GM12892 (cell line): Measurements from ENCODE around the gene MED8.

Experiments
- DNase-seq: peaks from one replicate; pipeline ENCODE4 v3.0.0; 2011; ENCODE audit not compliant: insufficient read length
- FAIRE-seq: peaks from 2 replicates; lab custom pipeline; 2011; peaks lifted over from hg19 to GRCh38; lab: Jason Lieb, UNC
- POLR2A ChIP-seq: IDR thresholded peaks from 2 replicates; pipeline ENCODE4 v1.6.1; 2011; ENCODE audit warnings: low read depth, low read length, control low read depth
- POLR2AphosphoS5 ChIP-seq: IDR thresholded peaks from 2 replicates; pipeline ENCODE4 v1.6.1; 2011; ENCODE audit warnings: low read depth, low read length, control low read depth
- TAF1 ChIP-seq: IDR thresholded peaks from 2 replicates; pipeline ENCODE4 v1.6.1; 2011; ENCODE audit warnings: low read depth, mild to moderate bottlenecking, control low read depth, low read length, borderline replicate concordance

The MED8 gene

DNA sequence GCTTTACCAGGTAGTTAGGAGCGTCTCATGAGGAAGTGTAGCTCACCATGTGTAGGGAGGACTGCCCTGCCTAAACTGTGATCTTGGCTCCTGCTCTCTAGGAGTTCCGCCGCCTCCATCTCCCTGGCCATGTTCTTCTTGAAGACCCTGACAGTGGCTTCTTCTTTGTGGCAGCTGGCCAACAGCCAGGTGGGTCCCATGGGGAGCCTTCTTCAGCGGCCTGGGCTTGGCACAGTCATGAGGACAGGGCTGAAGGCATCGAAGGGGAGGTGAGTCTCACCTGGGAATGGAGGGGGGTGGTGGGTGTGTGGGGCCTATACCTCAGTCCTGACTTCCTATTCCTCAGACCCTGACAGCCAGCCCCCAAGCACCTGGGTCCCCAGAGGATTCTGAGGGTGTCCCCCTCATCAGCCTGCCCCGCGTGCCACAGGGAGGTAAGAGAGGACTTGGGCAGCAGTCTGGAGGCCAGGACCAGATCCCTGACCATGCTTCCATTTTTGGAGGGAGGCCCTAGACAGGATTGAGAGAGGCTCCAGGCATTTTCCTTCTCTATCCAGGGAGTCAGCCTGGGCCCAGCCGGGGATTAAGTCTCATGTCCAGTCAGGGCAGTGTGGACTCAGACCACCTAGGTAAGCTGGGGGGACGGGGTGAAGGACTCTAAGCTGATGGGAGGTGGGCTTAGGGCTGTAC, 42.7 kb upstream of the MED8 start:
- DNase-seq (no peak), FAIRE-seq (no peak)
- TF ChIP-seq TAF1 (no peak), POLR2AphosphoS5 (no peak), POLR2A (no peak)

GRCh38 chr1:43431676-43432075, 42.1 kb upstream of the MED8 start:
- FAIRE-seq (no peak), DNase-seq (no peak)
- TF ChIP-seq TAF1 (no peak), POLR2A (no peak), POLR2AphosphoS5 (no peak)

DNA sequence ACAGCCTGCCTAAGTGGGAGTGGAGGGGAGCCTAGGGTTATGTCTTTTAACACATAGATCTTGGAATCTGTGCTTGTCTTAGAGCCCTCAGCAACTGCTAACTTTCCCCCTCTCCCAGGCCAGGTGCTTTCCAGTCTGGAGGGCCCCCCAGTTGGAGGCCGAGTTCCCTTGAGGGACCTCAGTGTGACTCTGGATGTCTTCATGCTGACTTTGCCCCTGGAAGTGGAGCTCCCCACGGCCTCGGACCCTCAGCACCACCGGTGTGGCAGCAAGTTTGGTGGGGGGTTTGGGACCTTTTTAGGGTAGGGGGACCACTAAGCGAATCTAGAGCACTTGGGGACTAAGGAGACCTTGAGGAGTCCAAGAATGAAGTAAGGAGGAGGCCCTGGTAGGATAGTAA, 41.2 kb upstream of the MED8 start:
- DNase-seq (no peak), FAIRE-seq (no peak)
- TF ChIP-seq POLR2A = no peak

DNA sequence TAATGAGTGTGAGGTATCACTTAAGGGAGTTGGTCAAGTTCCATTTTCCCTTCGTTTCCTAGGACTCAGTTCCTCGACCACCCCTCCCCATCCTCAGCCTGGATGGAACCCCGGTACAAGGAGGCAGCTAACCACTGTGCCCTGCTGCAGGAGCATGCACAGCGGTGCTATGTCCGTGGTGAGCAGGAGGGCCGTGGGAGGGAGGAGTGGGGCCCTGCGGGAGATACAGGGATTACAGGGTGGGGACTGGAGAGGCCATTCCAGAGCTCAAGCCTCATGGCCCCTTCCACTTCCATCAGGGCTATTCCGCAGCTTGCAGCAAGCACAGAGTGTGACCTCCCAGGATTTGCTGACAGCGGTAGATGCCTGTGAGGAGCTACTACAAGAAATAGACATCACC, 38.3 kb upstream of the MED8 start:
- no peak for DNase-seq
- FAIRE-seq = no peak
- TF ChIP-seq TAF1 (no peak), POLR2AphosphoS5 (no peak), POLR2A (no peak)

- no peak for DNase-seq
- FAIRE-seq = no peak
- no peak for TF ChIP-seq TAF1
- no peak for TF ChIP-seq POLR2AphosphoS5
- TF ChIP-seq POLR2A = no peak
Measured at GRCh38 chr1:43427524-43427923, 37.9 kb upstream of the MED8 start.

GRCh38 chr1:43426221-43426620, 36.6 kb upstream of the MED8 start:
- no peak for DNase-seq
- no peak for FAIRE-seq
- TF ChIP-seq TAF1 = no peak
- TF ChIP-seq POLR2AphosphoS5 = no peak
- no peak for TF ChIP-seq POLR2A

- no peak for FAIRE-seq
- DNase-seq = no peak
- no peak for TF ChIP-seq POLR2AphosphoS5
- no peak for TF ChIP-seq POLR2A
- TF ChIP-seq TAF1 = no peak
Measured at GRCh38 chr1:43425045-43425444, 35.4 kb upstream of the MED8 start.

- no peak for DNase-seq
- no peak for FAIRE-seq
- no peak for TF ChIP-seq TAF1
- TF ChIP-seq POLR2A = no peak
- TF ChIP-seq POLR2AphosphoS5 = no peak
Measured at GRCh38 chr1:43423672-43424550, 34.3 kb upstream of the MED8 start.

GRCh38 chr1:43422995-43423671, 33.5 kb upstream of the MED8 start:
- FAIRE-seq (no peak), DNase-seq (no peak)
- TF ChIP-seq POLR2A (no peak), POLR2AphosphoS5 (no peak), TAF1 (no peak)

- DNase-seq (no peak), FAIRE-seq (no peak)
- TF ChIP-seq TAF1 (no peak), POLR2A (no peak), POLR2AphosphoS5 (no peak)
Measured at GRCh38 chr1:43421976-43422750, 32.6 kb upstream of the MED8 start.

DNA sequence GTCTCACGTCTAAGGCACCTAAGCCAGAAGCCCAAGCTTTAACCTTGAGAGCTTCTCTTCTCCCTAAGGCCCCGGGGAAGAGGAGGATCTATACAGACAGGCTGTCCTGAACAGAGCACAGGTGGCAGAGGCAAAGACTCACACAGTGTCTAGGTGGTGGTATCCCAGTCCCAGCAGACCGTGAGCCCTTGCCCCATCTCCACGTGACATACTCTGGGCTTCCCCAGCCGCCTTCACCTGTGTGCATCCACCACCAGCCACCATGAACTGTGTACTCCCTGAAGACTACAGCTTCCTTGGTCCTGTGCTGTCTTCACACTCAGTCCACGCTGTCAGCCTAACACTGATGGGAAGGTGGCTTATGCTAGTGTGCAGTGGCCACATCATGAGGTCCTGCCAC, 31.8 kb upstream of the MED8 start:
- DNase-seq = no peak
- no peak for FAIRE-seq
- TF ChIP-seq POLR2A = no peak
- no peak for TF ChIP-seq TAF1
- TF ChIP-seq POLR2AphosphoS5 = no peak

DNA sequence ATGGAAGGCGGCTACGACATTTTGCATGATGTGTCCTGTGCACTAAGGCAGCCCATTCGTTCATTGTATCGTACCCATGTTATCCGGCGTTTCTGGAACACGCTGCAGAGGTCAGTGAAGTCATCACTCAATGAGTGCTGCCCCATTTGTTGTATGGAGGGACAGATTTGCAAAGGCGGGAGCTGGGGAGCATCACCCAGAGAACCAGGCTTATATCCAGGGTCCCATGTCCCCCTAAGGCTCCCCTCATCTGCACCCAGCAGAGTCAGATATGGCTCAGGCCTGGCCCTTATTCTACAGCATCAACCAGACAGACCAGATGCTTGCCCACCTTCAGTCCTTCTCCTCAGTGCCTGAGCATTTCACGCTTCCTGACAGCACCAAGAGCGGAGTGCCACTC, 31.3 kb upstream of the MED8 start:
- TF ChIP-seq TAF1 (no peak), POLR2AphosphoS5 (no peak), POLR2A (no peak)
- DNase-seq (no peak), FAIRE-seq (no peak)
